ENCODE measurements around the gene ATP6V0A4.
"Not testable (repeated sequence)": the region's sequence is repeated elsewhere in the genome, so short reads cannot be mapped to it uniquely, and the experiment has no call there.

ATP6V0A4 gene

DNA sequence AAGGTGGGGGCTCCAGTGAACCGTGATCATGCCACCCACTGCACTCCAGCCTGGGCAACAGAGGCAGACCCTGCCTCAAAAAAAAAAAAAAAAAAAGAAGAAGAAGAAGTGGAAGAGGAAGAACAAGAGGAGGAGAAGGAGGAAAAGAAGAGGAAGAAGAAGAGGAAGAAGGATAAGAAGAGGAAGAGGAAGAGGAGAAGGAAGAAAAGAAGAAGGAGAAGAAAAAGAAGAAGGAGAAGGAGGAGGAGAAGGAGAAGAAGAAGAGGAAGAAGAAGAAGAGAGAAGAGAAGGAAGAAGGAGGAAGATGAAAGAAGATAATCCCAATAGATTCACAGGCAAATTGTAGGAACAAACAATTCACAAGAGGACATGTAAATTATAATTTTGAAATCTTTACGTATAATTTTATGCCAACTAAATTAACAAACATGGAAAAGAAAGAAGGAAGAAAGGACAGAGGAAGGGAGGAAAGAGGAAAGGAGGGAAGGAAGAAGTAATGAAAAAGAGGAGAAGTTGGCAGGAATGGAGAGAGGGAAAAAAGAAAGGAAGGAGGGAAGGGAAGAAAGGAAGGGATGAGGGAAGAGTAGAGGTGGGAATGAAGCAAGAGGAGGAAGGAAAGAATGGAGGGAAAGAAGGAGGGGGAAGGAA is 100.3 kb downstream of the ATP6V0A4 start:
- no peak for DNase-seq

DNA sequence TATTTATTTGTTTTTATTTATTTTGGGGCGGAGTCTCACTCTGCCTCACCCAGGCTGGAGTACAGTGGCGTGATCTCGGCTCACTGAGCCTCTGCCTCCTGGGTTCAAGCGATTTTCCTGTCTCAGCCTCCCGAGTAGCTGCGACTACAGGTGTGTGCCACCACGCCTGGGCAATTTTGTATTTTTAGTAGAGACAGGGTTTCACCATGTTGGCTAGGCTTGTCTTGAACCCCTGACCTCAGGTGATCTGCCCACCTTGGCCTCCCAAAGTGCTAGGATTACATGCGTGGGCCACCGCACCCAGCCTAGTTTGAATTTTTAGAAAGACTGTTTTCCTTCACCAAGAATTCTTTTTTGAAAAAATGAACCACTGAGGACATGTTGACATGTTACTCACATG is 102.2 kb downstream of the ATP6V0A4 start:
- DNase-seq, result not testable (repeated sequence)

DNA sequence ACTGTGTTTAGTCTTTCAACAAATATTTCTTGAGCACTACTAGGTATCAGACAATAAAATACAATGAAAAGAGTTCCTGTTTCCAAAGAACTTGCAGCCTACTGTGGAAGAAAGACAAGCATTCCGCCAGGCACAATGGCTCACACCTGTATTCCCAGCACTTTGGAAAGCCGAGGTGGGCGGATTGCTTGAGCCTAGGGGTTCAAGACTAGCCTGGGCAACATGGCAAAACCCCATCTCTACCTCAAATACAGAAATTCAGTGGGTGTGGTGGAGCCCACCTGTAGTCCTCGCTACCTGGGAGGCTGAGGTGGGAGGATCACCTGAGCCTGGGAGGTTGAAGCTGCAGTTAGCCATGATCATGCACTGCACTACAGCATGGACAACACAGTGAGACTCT is 102.9 kb downstream of the ATP6V0A4 start:
- no peak for DNase-seq

DNA sequence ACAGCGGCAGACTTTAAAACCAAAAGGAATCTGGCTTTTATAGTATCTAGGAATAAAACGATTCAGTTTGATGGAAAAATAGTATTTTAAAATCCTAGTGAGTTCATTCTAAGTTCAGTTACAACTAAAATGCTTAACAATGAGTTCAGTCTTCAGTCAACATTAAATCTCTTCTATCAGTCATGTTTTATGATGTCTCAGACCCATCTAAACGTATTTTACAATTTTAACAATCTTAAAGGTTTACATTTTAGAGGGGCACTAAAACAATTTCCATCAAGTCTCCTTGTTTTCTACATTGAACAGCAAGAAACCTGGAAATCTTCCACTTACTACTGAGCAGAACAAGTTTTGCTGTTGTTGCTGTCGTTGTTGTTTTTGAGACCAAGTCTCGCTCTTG is 106.8 kb downstream of the ATP6V0A4 start:
- DNase-seq, result no peak

DNA sequence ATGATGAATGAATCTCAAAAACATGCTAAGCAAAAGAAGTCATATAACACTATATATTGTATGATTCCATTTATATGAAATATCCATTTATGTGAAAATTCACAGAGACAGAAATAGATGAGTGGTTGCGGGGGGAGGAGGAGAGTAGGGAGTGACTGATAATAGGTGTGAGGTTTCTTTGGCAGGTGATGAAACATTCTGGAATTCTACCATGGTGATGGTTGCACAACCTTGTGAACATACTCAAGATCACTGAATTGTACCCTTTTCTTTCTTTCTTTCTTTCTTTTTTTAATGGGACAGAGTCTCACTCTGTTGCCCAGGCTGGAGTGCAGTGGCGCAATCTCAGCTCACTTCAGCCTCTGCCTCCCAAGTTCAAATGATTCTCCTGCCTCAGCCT is 107.5 kb downstream of the ATP6V0A4 start:
- DNase-seq, result no peak

DNA sequence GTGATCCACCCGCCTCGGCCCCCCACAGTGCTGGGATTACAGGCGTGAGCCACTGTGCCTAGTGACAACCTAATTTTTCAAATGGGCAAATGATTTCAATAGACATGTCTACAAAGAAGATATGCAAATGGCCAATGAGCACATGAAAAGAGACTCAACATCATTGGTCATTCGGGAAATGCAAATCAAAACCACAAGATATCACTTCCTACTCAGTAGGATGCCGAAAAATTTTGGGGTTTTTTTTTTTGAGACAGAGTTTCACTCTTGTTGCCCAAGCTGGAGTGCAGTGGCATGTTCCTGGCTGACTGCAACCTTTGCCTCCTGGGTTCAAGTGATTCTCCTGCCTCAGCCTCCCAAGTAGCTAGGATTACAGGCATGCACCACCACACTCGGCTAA is 110.0 kb downstream of the ATP6V0A4 start:
- DNase-seq, result not testable (repeated sequence)

DNA sequence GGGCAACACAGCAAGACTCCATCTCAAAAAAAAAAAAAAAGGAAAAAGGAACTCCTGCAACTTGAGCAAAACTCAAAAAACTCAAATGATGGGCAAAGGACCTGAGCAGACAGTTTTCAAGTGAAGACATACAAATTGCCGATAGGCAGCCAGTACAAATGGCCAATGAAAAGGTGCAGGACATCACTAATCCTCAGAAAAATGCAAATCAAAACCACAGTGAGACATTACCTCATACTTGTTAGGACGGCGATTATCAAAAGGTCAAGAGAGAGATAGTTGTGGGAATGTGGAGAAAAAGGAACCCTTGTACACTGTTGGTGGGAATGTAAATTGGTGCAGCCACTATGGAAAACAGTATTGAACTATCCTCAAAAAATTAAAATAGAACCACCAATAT is 113.7 kb downstream of the ATP6V0A4 start:
- no peak for DNase-seq

DNA sequence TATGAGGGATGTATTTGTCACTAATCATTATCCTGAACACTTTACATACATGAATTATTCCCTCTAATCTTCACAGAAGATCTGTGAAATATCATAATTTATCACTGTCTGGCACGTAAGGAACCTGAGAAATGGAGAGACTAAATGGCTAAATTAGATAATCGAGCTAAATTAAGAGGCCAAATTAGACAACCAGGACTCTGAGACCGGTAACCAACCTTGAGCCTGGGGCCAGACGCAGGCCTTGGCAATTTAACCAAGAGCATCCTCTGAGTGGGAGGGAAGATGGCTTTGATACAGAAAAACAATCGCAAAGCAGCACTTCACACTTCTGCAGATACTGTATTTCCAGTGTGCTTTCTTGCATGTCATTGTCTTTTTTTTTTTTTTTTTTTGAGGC is 118.2 kb downstream of the ATP6V0A4 start:
- DNase-seq, result no peak

DNA sequence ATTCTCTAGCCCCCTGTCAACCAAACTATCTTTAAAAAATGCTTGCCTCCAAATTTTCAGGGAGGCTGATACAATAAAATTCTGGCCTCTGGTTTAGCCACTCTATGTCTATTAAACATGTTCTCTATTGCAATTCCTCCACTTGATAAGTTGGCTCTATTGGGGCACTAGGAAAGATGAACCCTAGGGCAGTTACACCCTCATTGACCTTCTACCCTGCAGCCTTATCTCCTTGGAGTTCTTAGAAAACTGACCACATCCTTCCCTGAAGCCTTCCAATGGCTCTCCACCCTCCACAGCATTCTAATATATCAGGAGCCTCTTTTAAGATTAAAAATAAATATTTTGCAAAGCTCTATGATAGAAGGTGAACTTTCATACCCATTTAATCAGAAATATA is 127.4 kb downstream of the ATP6V0A4 start:
- no peak for DNase-seq

DNA sequence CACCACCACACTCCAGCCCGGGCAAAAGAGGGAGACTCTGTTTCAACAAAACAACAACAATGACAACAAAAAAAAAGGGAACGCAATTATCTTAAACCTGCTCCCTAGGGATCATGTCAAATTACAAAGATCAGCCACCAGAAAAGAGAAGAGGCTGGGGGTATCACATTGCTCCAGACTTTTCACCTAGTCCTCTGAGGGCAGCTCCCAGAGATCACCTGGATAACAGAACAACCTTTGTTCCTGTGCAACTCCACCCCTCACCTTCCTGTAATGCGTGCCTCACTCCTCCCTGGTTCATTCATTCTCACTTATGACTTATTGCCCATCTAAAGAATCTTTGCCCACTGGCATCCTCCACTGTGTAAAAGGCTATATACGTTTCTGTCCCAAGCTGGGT is 128.6 kb downstream of the ATP6V0A4 start:
- DNase-seq, result no peak

DNA sequence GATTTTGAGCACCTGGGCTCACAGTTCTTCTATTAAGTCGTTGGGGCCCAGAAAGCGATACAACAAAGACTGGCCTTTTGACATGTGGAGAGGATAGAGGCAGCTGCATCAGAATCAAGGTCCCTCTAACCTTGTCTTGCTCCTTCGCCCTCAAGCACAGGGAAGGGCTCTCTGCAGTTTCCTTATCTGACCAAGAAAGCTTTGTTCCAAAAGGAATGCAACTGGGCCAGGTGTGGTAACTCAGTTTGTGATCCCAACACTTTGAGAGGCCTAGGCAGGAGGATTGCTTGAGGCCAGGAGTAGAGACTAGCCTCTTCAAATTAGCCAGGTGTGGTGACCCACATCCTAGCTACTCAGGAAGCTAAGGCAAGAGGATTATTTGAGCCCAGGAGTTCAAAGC is 129.1 kb downstream of the ATP6V0A4 start:
- no peak for DNase-seq

DNA sequence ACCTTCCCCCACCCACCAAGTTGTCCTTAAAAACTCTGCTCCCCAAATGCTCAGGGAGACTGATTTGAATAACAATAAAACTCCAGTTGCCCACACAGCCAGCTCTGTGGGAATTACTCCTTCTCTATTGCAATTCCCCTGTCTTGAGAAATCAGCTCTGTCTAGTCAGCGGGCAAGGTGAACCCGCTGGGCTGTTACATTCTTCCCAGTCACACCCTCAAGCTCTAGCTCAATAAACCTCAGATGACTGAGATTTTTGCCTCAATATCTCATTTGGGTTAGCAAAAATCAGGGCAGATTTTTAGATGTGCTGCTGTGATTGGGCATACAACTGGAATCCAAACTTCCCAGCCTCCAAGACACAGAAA is 129.8 kb downstream of the ATP6V0A4 start:
- no peak for DNase-seq

DNA sequence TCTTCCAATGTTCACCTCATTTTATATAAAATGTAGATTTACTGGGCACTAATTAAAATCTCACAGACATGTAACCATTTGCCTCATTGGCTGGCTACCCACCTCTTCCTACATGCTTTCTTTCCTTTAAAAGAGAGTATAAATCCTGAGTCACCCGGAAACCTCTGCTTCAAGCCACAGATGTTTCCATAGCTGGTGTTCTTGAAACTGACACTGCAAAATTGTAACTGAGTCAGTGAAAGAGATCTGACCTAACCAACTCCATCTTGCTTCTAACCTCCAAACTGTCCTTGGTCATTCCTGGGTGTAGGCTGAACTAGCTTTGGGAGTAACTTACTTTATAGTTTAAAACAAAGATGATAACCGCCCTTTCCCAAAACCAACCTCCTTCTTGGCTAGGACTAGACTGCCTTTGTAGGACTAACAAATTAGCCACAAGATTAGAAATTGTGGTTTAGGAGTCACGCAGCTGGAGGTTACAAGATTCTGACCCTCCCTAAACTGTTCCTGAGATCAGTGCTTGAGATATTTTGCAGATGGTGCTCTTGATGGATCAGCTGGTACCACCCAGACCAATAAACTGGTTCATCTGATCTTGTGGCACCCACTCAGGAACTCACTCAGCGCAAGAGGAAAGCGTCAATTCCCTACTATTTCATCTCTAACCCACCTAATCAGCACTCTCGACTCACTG is 130.3 kb downstream of the ATP6V0A4 start:
- no peak for DNase-seq

DNA sequence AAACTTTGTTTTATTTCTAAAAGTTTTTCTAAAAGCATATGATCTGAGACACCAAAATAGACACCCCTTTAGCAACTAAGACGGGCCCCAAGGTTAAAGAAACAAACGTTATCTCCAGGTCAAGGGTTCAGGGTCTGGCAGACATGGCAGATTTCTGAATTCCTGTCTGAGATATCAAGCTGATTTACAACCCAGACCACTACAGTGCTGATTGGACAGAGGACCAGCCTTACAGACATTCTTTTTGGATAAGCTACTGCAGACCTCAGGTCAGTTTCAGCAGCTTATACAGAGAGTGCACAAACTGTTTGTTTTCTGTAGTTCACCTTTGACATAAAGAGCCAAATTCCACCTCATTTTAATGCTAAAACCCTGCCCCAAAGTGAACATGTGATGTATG is 131.6 kb downstream of the ATP6V0A4 start:
- no peak for DNase-seq

DNA sequence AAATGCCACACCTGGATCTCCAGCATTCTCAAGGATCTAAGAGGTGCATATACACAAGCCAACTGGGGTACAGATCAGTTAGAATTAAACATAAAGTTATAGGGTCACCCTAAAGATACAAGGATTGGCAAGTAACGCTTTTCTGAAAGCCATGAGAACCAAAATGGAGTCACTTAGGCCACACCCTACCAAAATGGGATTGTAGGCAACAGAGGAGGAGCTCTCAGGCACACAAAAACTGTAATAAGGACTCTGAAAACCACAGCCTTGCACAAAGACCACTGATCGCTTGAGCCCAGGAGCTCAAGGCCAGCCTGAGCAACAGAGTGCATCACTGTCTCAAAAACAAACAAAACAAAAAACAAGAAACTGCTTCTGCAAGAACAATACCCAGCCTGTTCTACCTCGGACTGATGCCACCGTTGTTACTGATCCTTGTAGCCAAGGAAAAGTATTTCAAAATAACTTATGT is 132.3 kb downstream of the ATP6V0A4 start:
- DNase-seq, result no peak

DNA sequence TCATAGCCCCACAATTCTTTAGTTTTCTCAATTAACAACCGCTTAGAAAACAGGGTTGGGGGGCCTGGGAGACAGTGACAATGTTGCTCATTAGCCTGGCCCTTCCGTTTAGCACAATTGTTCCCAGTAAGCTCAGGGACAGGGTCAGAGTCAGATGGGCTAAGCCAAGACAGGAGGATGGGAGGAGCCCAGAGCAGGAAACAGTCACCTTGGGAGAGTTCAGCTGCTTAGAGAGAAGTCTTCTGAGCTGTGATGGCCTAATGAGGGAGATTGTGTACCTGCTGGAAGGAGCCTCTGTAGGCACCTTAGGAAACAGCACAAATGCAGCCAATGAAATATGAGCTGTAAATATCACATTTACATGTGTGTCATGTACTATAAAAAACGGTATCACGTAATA is 132.7 kb downstream of the ATP6V0A4 start:
- DNase-seq, result no peak

DNA sequence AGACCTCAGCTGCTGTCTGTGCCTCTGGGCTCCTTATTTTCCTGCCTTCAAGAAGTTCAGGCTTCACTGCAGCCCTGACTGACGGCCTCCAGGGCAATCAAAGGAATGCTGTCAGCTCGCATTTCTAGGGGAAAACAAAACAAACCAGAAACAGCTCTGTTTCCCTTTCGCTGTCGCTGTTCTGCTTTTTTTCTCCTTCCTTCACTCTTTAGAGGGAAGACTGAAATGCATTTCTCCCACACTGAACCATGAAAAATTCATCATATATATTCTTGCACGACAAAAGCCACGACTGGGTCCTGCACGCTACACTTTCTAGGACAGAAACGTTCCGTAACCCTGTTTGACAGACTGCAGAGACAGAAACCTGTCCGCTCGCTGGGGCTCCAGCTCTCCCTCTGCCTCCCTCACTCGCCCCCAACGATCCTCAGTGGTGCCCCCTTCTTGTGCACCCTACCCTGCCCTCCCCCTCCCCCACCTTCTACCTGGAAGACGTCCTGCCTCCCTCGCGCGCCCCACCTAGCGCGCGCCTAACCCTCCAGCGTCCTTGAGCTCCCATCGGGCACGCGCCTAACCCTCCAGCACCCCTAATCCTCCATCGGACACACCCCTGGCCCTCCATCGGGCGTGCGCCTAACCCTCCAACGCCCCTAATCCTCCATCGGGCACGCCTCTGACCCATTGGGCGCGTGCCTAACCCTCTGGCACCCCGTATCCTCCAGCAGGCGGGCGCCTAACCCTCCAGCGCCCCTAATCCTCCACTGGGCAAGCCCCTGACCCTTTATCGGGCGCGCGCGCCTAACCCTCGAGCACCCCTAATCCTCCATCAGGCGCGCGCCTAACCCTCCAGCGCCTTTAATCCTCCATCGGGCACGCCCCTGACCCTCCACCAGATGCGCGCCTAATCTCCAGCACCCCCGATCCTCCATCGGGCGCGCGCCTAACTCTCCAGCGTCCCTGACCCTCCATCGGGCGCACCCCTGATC is 134.0 kb downstream of the ATP6V0A4 start:
- no peak for DNase-seq

DNA sequence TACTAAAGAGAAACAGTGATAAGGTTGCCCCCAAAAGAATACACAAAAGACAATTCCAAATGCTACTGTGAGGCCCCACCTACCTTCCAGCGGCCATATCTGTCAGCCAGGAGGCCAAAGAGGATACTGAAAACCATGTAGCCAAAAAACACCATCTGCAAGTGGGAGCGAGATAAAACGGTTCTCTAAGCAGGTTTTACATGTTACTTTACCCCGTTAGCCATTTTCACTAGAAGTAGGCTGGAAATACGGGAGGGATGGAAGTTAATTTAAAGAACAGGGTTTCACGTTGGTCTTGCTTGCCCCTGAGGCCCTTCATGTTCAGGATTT is 135.0 kb downstream of the ATP6V0A4 start:
- no peak for DNase-seq

DNA sequence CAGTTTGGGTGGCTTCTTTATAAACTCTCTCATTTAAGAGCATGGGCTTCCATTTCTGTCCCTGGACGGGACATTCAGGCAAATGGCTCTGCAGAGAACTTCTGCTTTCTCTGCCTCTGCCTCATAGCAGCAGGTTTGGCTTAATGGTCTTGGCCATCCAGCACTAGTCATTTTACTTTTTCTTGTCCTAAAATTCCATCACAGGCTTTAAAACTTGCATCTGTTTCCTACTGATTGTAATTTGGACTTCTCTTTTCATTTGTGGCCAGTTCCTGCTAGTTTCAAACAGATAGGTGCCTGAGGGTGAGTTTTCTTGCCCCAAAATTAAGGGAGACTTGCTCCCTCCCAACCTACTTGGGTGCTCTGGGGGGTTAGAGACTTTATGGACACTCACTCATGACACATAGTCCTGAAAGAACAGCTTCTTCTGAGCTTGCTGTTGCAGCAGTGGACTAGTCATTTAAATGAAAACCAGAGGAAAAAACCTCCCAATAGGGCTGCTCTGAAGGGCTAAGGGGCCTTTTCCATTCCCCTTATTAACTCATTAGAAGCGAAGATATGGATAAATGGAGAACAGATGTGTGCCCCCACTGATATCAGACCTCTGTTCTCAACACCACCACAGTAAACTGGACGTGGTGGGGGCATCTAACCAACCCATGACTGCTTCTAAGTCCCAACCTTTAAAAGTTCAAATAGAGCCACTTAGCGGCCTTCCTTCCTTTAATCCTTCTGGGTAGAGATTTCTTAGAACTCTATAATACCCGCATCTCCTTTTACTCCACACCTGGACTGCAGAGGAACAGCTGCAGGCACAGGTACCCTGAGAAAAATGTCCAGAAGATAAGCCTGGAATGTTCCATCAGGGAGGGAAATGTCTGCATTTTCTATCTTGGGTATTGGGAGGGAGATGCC is 135.7 kb downstream of the ATP6V0A4 start:
- no peak for DNase-seq

DNA sequence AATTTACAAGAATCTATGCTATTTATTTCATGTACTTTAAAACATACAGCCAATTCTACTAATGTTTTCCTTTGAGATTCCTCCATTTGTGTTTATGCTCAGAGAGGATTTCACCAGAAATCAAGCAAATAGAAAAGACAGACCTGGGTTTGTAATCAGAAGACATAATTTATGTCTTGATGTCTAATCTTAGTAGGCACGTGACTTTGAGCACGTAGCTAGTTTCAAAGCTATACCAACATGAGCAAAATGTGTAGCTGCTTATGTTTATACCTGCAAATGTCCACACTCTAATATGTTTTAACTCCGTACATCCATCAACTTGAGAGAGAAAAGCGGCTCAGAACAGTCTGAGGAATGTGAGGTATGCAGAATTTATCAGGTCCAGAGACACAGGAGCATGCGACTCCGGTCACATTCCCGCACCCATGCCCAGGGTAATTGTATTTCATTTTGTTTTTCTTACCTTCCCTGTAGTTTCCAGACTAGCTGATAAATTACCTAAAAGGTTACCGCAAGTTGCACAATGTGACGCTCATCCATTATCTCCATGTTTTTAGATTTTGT is 136.8 kb downstream of the ATP6V0A4 start:
- DNase-seq, result no peak

DNA sequence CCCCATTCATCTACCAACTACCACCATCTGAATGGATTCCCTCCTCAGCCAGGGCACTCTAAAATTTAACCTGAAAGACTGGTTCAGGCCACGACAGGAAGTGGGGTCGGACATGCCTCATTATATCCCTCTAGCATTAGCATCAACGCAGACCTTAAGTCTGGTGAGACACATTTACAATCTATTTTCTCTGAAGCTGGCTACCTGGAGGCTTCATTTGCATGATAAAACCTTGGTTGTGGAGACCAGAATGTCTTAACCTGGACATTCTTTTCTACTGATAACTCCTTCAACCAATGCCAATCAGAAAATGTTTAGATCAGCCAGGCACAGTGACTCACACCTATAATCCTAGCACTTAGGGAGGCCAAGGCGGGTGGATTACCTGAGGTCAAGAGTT is 139.1 kb downstream of the ATP6V0A4 start:
- no peak for DNase-seq

DNA sequence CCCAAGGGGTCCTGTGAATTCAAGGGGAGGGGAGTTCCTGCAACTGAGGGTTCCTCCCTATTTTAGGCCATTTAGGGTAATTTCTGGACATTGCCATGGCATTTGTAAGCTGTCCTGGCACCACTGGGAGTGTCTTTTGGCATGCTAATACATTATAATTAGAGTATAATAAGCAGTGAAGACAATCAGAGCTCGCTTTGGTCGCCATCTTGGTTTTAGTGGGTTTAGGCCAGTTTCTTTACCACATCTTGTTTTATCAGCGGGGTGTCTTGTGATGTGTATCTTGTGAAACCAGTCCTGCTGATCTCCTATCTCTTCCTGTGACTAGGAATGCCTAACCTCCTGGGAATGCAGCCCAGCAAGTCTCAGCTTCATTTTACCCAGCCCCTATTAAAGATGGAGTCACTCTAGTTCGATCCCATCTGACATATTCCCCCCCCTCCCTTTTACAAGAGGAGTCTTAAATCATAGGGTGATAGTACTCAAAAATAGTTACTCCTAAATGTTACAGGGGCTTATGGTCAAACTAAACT is 140.1 kb downstream of the ATP6V0A4 start:
- no peak for DNase-seq

Measured in femur (tissue), 1 donor.